Measurements from ENCODE around the gene KLK15.

DNA sequence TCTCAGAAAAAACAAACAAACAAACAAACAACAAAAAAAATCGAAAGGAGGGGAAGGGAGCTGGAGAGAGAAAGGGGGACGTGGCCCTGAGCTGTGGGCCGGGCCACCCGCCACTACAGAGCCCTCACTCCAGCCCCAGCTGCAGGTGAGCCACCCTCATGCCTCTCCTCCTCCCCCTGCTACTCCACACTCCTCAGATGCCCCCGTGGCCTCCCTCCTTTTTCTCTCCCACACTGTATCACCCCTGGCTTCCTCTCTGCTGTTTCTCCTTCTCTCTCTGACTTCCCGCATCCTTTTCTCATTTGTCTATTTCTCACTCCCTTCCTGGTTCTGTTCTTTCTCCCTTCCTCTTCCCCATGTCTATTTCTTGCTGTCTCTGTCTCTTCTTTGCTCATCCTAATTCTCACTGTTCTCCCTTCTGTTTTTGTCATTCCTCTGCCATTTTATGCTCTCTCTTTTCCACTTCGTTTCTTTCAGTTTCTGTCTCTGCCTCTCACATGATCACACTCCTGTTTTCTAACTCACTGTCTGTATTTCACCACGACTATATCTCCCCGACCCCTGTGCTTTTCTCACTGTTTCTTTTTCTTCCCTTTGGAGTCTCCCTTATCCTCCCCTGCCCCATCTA, 42.5 kb upstream of the KLK15 start:
- TF ChIP-seq, protein P1, sequence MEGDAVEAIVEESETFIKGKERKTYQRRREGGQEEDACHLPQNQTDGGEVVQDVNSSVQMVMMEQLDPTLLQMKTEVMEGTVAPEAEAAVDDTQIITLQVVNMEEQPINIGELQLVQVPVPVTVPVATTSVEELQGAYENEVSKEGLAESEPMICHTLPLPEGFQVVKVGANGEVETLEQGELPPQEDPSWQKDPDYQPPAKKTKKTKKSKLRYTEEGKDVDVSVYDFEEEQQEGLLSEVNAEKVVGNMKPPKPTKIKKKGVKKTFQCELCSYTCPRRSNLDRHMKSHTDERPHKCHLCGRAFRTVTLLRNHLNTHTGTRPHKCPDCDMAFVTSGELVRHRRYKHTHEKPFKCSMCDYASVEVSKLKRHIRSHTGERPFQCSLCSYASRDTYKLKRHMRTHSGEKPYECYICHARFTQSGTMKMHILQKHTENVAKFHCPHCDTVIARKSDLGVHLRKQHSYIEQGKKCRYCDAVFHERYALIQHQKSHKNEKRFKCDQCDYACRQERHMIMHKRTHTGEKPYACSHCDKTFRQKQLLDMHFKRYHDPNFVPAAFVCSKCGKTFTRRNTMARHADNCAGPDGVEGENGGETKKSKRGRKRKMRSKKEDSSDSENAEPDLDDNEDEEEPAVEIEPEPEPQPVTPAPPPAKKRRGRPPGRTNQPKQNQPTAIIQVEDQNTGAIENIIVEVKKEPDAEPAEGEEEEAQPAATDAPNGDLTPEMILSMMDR (IDR thresholded peaks at IDR 0.05): no peak
- TF ChIP-seq POLR2AphosphoS5 (IDR thresholded peaks at IDR 0.05) (no peak), POLR2A (IDR thresholded peaks at IDR 0.05; ENCODE audit: low read depth) (no peak)

All from esophagus muscularis mucosa (tissue), 3 donors.